Mesenteric fat pad (tissue), 1 donor: ENCODE measurements around the gene SLC9A6. TPM values are rescaled to one million over a fixed set of nuclear protein-coding genes. Genes with fewer than 3 reads are reported as not detected.
"Not testable (repeated sequence)": the region's sequence is repeated elsewhere in the genome, so short reads cannot be mapped to it uniquely, and the experiment has no call there.

ENCODE experiments used
- DNase-seq: peaks from one replicate; pipeline ENCODE4 v3.0.0-alpha.2; 2020; ENCODE audit warnings: low spot score
- total RNA-seq: library from RNA; stranded (reverse); fragmentation: NEBNext Ultra II Directional; extraction: Animal tissue kit (Norgen Biotek cat#: 25700); gene quantifications from one replicate; pipeline ENCODE4 v1.2.1, GENCODE V29; 2021
- donor health status: DM: yes; HTN: yes; CAD: no.

SLC9A6 gene
- total RNA-seq, 1 donor from 2014 or later: 11.9 TPM

- no peak for DNase-seq
Measured at GRCh38 chrX:136029766-136030165, 44.5 kb downstream of the SLC9A6 start.

- no peak for DNase-seq
Measured at GRCh38 chrX:136030303-136031191, 45.3 kb downstream of the SLC9A6 start.

GRCh38 chrX:136031626-136032025, 46.4 kb downstream of the SLC9A6 start:
- no peak for DNase-seq

DNA sequence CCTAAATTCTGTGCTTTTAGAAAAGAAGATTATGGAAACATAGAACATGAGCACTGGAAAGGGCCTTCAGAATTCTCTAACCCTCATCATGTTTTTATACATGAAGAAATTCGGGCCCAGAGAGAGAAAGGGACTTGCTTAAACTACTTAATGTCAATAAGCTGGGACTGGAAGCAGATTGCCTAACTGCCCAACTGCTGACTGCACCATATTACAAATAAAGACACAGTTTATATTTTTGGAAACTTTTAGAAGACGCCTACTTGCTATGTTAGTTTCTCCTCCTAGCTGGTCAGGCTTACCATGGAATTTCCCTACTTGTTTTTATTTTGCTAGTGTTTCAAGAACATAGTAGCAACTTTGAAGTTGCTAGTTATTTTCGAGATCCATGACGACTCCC, 47.1 kb downstream of the SLC9A6 start:
- no peak for DNase-seq

DNA sequence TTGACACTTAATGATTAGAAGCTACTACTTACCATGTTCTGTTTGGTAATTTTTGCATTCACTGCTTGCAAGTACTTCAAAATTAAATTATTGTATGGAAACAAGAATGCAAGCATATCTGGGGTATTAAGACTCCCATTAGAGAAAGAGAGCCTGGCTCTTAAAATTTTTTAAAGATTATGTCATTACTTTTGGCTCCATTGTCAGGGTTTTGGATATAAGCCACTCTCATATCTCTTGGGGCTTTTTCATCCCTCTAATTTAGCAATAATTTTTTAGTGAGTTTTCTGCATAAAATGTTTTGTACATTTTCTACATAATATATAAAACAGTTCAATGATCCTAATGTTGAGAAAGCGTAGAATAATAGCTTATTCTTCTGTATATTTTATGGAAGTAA, 49.4 kb downstream of the SLC9A6 start:
- DNase-seq: no peak

DNA sequence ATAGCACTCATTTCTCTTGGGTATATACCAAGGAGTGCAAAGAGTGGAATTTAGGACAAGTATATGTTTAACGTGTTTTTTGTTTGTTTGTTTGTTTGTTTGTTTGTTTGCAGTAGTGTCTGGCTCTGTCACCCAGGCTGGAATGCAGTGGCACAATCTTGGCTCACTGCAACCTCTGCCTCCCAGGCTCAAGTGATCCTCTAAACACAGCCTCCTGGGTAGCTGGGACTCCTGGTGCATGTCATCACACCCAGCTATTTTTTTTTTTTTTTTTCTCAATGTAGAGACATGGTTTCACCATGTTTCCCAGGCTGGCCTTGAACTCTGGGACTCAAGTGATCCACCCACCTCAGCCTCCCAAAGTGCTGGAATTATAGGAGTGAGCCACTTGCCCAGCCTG, 50.4 kb downstream of the SLC9A6 start:
- no peak for DNase-seq

- DNase-seq: no peak
Measured at GRCh38 chrX:136039485-136039884, 54.2 kb downstream of the SLC9A6 start.

DNA sequence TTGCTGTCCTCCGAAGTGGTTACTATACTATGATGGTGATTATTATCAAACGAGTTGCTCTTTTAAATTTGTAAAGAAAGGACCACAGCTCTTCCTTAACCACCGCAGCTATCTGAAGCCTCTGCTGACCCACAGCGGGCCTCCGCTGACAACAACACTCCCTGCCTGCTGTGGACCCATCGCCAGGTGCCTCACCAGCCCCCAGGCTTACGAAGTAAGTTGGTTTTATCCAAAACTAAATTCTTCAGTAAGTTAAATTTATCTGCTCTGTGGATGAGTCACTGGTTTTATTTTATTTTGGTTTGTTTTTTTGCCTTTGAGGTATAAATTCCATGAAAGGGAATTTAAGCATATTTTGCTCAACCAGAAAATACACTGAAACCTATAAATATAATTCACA, 54.7 kb downstream of the SLC9A6 start:
- DNase-seq: no peak

GRCh38 chrX:136041254-136041812, 56.1 kb downstream of the SLC9A6 start:
- no peak for DNase-seq

DNA sequence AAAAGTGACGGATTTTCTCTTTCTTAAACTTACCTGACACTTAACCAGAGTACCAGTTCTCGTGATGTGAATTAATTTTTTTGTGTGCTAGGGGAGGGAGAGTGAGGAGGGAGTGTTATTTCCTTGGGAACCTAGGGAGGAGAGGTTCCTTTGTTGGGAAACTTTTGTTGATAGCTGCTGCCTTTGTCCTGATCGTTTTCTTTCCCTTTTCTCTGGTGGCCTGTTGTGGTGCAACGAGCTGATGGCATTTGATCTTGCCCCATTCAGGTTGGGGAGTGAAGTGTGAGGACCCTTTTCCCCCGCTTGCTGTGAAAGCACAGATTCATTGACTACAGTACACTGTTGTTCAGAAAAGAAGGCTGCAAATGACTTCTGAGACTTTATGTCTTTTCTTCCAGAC, 59.8 kb downstream of the SLC9A6 start:
- DNase-seq: no peak

DNA sequence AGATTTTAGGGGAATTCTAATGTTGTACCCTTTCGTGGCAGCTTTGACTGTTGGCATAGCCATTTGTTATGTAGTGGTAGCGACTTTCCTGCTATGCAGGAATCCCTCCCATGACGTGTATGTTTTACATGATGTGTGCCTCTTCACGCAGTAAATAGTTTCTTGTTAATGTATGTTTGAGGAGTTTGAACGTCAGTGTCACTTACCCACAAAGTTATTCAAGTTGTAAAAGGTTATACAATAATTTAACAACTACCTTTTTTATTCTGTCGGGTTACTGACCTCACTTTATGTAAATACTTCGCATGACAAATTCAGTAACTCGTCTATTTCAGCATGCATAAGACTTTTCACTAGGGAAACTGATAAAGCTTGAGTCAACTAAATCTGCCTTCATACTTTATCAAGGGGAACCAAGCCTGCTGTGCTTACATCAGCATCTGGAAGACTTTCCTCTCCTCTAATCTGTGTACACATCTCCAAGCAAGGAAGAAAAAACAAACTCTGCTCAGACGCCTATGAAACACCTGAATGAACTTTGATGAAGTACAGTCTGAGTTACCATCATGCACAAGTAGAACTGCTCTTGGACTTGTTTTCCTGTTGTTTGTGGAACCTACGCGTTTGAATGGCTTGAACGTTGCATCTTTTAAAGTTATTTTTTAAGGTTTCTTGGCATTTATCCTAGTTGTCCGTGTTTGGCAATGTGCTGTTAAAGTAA, 61.2 kb downstream of the SLC9A6 start:
- DNase-seq: no peak

GRCh38 chrX:136047016-136047642, 61.9 kb downstream of the SLC9A6 start:
- no peak for DNase-seq

- no peak for DNase-seq
Measured at GRCh38 chrX:136047969-136048368, 62.7 kb downstream of the SLC9A6 start.

DNA sequence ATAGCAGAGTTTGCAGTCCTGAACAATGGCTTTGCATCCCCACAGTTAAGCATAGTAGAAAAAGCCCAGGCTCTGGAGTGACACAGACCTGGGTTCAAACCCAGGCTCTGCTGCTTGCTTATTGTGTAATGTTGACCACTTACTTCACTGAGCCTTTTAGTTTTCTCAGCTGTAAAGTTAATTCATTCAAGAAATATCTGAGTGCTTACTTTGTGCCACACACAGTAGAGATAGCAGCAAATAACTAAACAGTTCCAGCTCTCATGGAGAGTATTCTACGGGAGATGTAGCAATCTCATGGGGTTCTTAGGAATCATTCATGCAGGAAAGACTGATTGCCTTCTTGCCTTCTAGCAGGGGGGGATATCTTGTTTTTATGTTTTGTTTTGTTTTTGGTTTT, 63.2 kb downstream of the SLC9A6 start:
- DNase-seq: no peak

DNA sequence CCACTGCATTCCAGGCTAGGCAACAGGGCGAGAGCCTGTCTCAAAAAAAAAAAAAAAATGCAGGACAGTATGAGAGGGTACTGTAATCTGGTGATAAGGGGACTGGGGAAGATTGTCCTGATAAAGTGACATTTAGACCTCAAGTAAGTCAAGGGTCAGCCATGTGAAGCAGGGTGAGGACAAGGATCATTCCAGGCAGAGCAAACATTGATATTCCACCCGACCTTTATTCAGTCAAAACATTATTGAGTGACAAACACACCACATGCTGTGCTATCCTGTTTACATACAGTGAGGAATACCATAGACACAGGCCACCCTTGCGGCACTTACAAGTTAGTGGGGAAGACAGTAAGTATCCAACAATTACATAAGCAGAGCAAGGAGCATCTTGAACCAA, 64.4 kb downstream of the SLC9A6 start:
- no peak for DNase-seq

DNA sequence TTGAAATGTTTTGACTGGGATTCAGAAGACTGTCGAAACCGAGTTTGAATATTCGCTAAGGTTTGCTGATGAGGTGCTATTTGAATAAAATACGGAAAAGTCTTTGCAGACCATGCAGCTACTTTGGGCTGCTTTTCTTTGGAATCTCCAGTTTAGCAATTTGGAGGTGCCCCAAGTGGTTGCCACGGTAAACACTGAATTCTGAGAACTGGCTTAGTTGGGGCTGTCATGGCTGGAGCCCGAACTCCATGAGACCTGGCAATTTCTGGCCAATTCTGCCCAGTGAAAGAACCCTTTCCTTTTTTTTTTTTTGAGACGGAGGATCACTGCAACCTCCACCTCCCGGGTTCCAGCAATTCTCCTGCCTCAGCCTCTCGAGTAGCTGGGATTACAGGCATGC, 65.6 kb downstream of the SLC9A6 start:
- not testable (repeated sequence) for DNase-seq

DNA sequence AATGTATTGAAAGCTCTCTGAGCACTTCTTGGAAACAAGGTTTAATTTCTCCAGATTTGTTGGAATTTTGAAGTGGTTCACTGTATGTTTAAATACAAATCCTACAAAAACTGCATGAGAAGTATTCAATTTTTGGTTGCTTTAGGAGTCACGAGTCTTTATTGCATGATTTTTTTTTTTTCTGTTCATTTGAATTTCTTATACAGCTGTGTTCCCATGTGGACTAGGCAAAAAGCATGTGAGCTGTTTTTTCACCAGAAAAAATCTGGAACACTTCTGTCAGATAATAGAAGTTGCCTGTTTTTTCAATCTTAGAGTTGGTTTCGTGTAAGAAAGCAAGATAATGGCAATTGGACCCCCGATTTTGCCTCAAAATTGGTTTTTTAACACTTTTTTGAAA, 66.4 kb downstream of the SLC9A6 start:
- DNase-seq: no peak

- no peak for DNase-seq
Measured at GRCh38 chrX:136055651-136056221, 70.5 kb downstream of the SLC9A6 start.

GRCh38 chrX:136057567-136057966, 72.3 kb downstream of the SLC9A6 start:
- DNase-seq: no peak

GRCh38 chrX:136059350-136059749, 74.1 kb downstream of the SLC9A6 start:
- no peak for DNase-seq

- DNase-seq: no peak
Measured at GRCh38 chrX:136061286-136061685, 76.1 kb downstream of the SLC9A6 start.
